Bronchial epithelial cell (primary cell): Measurements from ENCODE around the gene DPYD. TPM values are rescaled to one million over a fixed set of nuclear protein-coding genes. Genes with fewer than 3 reads are reported as not detected.

Experiments used
- DNase-seq: peaks from one replicate; pipeline ENCODE4 v3.0.0-alpha.2; 2010; ENCODE audit warnings: low read depth
- FAIRE-seq: peaks from 2 replicates; lab custom pipeline; 2011; peaks lifted over from hg19 to GRCh38; lab: Jason Lieb, UNC
- H3K27me3 ChIP-seq: 2 replicates; pipeline ENCODE4 v1.5.1; 2011; ENCODE audit warnings: low read length; ENCODE audit not compliant: control insufficient read depth, insufficient read depth
- H3K36me3 ChIP-seq: 2 replicates; pipeline ENCODE4 v1.5.1; 2011; ENCODE audit warnings: low read length; ENCODE audit not compliant: control insufficient read depth, insufficient read depth
- H3K4me3 ChIP-seq: 2 replicates; pipeline ENCODE4 v1.5.1; 2011; ENCODE audit warnings: mild to moderate bottlenecking, low read depth, low read length, control low read depth
- CTCF ChIP-seq: IDR thresholded peaks from 2 replicates; pipeline ENCODE4 v1.5.1; 2011; ENCODE audit warnings: mild to moderate bottlenecking, moderate library complexity, low read length, control low read depth, inconsistent platforms; ENCODE audit not compliant: insufficient read depth, severe bottlenecking
- total RNA-seq: library from RNA; depleted of rRNA; stranded (reverse); fragments of >200 nt; gene quantifications from 2 replicates; pipeline ENCODE4 v1.2.1, GENCODE V29; 2014

The DPYD gene
- total RNA-seq, 1 donor from 2014 or later = 1.6 TPM

GRCh38 chr1:97137862-97138514 lies 782.8 kb downstream of the DPYD start:
- H3K4me3 ChIP-seq = no peak overlapping the region
- DNase-seq (peak; percentile 66), FAIRE-seq (no peak)
- TF ChIP-seq CTCF = peak; percentile 65
- H3K36me3 ChIP-seq = no peaks in the 10 kb centered on the region
- no peaks in the 10 kb centered on the region for H3K27me3 ChIP-seq

- FAIRE-seq = no peak
- DNase-seq = no peak
- H3K4me3 ChIP-seq = no peak overlapping the region
- H3K27me3 ChIP-seq = no peaks in the 10 kb centered on the region
- TF ChIP-seq CTCF = no peak
- H3K36me3 ChIP-seq = no peaks in the 10 kb centered on the region
These were observed 783.8 kb downstream of the DPYD start for GRCh38 chr1:97136996-97137395.

GRCh38 chr1:97135972-97136371 lies 784.9 kb downstream of the DPYD start:
- Histone ChIP-seq H3K36me3 (no peaks in the 10 kb centered on the region), H3K27me3 (no peaks in the 10 kb centered on the region), H3K4me3 (no peak overlapping the region)
- DNase-seq (no peak), FAIRE-seq (no peak)
- no peak for TF ChIP-seq CTCF

- H3K27me3 ChIP-seq = peaks cover 2% of the 10 kb centered on the region
- H3K4me3 ChIP-seq = no peak overlapping the region
- DNase-seq (no peak), FAIRE-seq (no peak)
- H3K36me3 ChIP-seq = no peaks in the 10 kb centered on the region
- no peak for TF ChIP-seq CTCF
These were observed 792.4 kb downstream of the DPYD start for GRCh38 chr1:97128426-97128825.

- no peak for FAIRE-seq
- no peaks in the 10 kb centered on the region for H3K36me3 ChIP-seq
- no peak for TF ChIP-seq CTCF
- no peak overlapping the region for H3K4me3 ChIP-seq
- DNase-seq = peak; percentile 8
- no peaks in the 10 kb centered on the region for H3K27me3 ChIP-seq
These were observed 797.0 kb downstream of the DPYD start for GRCh38 chr1:97123717-97124431.
